Vagina (tissue), 2 donors: Measurements from ENCODE around the gene OR2M2.

Source experiments
- POLR2A ChIP-seq, 2 donors: fragments of 450-650 bp; IDR thresholded peaks; one replicate each; pipeline ENCODE4 v1.6.1; 2017; ENCODE audit warnings: antibody characterized with exemption in 2 of 2, mild to moderate bottlenecking in 2 of 2, moderate library complexity in 2 of 2
- POLR2AphosphoS5 ChIP-seq, 2 donors: sonication (generic); formaldehyde crosslinking; IDR thresholded peaks; one replicate each; pipeline ENCODE4 v1.9.0; 2017; ENCODE audit warnings: antibody characterized with exemption in 2 of 2, mild to moderate bottlenecking in 2 of 2, low read depth in 1 of 2; ENCODE audit not compliant: insufficient read depth in 1 of 2

DNA sequence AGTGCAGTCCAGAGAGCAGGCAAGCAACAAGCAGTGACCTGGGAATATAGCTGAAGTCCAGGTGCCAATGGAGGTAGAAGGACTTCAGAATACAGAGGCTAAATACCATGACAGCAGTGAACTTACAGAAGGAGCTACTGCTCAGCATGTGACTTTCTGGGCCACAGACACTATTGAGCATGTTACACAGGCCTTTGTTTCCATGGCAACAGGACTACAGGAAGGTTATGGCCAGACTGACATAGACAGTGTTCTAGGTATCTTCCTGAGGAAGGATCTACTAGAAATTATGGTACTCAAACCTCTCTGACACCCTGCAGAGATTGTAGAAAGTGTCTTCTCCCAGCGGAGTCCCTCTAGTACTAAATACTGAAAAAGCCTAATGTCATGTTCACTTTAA, 18.7 kb upstream of the OR2M2 start:
- TF ChIP-seq POLR2A (IDR thresholded peaks at IDR 0.05) (no peak), POLR2AphosphoS5 (IDR thresholded peaks at IDR 0.05; ENCODE audit: insufficient read depth in 1 of 2, low read depth in 1 of 2) (no peak)
